Measurements from ENCODE around the gene CREB5.

DNA sequence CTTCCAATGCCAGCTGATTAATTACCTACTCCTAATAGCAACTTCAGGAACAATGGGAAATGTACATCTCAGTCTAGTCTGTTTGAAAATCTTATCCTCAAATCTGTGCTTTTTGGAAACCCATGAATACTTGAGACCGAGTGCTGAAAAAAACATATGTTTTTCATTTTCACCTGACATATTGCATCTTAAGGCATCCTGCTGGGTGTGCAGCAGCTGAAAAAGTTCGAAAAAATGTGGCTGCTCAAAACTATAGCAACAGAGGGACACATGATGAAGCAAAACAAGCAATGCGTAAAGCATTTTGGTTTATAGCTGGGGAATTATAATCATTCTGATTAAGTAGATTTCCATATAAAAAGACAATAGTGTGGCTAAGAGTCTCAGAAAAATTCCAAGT is 218.0 kb downstream of the CREB5 start:
- TF ChIP-seq, protein P1, sequence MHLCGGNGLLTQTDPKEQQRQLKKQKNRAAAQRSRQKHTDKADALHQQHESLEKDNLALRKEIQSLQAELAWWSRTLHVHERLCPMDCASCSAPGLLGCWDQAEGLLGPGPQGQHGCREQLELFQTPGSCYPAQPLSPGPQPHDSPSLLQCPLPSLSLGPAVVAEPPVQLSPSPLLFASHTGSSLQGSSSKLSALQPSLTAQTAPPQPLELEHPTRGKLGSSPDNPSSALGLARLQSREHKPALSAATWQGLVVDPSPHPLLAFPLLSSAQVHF (CRISPR knock-in tag; IDR thresholded peaks at IDR 0.05) = no peak
- no peak for TF ChIP-seq NFIC (IDR thresholded peaks at IDR 0.05; ENCODE audit: low read length)
- TF ChIP-seq ADNP (CRISPR knock-in tag; IDR thresholded peaks at IDR 0.05) = no peak
- no peak for TF ChIP-seq CTCF (CRISPR knock-in tag; IDR thresholded peaks at IDR 0.05)
- TF ChIP-seq IRF1 (CRISPR knock-in tag; IDR thresholded peaks at IDR 0.05; ENCODE audit: low read depth) = no peak
- TF ChIP-seq NR2C2 (CRISPR knock-in tag; IDR thresholded peaks at IDR 0.05; ENCODE audit: borderline replicate concordance) = no peak
- no peak for TF ChIP-seq TP53 (CRISPR knock-in tag; conservative IDR thresholded peaks at IDR 0.05)
- TF ChIP-seq EP300 (IDR thresholded peaks at IDR 0.05; ENCODE audit: low read depth in 2 of 2, low read length in 2 of 2) = no peak
- no peak for TF ChIP-seq EP300 (CRISPR knock-in tag; IDR thresholded peaks at IDR 0.05; ENCODE audit: borderline replicate concordance)
- TF ChIP-seq, protein P2, sequence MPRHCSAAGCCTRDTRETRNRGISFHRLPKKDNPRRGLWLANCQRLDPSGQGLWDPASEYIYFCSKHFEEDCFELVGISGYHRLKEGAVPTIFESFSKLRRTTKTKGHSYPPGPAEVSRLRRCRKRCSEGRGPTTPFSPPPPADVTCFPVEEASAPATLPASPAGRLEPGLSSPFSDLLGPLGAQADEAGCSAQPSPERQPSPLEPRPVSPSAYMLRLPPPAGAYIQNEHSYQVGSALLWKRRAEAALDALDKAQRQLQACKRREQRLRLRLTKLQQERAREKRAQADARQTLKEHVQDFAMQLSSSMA (CRISPR knock-in tag; IDR thresholded peaks at IDR 0.05) = no peak
- TF ChIP-seq ZBTB8A (CRISPR knock-in tag; IDR thresholded peaks at IDR 0.05; ENCODE audit: borderline replicate concordance, low read depth) = no peak
- no peak for TF ChIP-seq MTF1 (CRISPR knock-in tag; IDR thresholded peaks at IDR 0.05)
- TF ChIP-seq, protein P3, sequence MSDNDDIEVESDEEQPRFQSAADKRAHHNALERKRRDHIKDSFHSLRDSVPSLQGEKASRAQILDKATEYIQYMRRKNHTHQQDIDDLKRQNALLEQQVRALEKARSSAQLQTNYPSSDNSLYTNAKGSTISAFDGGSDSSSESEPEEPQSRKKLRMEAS (IDR thresholded peaks at IDR 0.05) = no peak
- TF ChIP-seq KLF9 (CRISPR knock-in tag; IDR thresholded peaks at IDR 0.05; ENCODE audit: low read depth) = no peak
